OCI-LY1 (cell line): Measurements from ENCODE around the gene CGB7.

Experiments used
- CTCF ChIP-seq: fragments of 200-600 bp; sonication (generic), shearing (Covaris generic); IDR thresholded peaks from 2 replicates; pipeline ENCODE4 v1.5.1; 2017; ENCODE audit warnings: mild to moderate bottlenecking, antibody characterized with exemption, low read length, moderate library complexity, mixed read lengths
- EZH2 ChIP-seq: fragments of 200-600 bp; sonication (generic), shearing (Covaris generic); IDR thresholded peaks from 2 replicates; pipeline ENCODE4 v1.8.0; 2017; ENCODE audit warnings: borderline replicate concordance, mixed run types, mild to moderate bottlenecking, antibody characterized with exemption, low read length, moderate library complexity, mixed read lengths

- TF ChIP-seq EZH2 (no peak), CTCF (no peak)
Observed at GRCh38 chr19:49020931-49021895, 36.3 kb downstream of the CGB7 start.
